SK-N-MC (cell line): ENCODE measurements around the gene ZMIZ2.
"Not testable (repeated sequence)": the region's sequence is repeated elsewhere in the genome, so short reads cannot be mapped to it uniquely, and the experiment has no call there.

Experiments
- DNase-seq: peaks from one replicate; pipeline ENCODE4 v3.0.0-alpha.2; 2011; ENCODE audit warnings: low read depth, low spot score
- H3K27ac ChIP-seq: fragments of 200-600 bp; sonication (generic); 2 replicates; pipeline ENCODE4 v1.5.1; 2016; ENCODE audit warnings: mixed run types
- H3K36me3 ChIP-seq: fragments of 200-600 bp; sonication (generic); 2 replicates; pipeline ENCODE4 v1.6.1; 2017; ENCODE audit warnings: antibody characterized with exemption, low read length, mixed read lengths; ENCODE audit not compliant: insufficient read depth
- H3K4me3 ChIP-seq: fragments of 200-600 bp; sonication (generic); 2 replicates; pipeline ENCODE4 v1.5.1; 2016
- H3K9ac ChIP-seq: fragments of 200-600 bp; sonication (generic); 2 replicates; pipeline ENCODE4 v1.8.0; 2017; ENCODE audit warnings: mixed run types, mixed read lengths; ENCODE audit not compliant: insufficient read length
- H3K9me3 ChIP-seq: fragments of 200-600 bp; sonication (generic); 2 replicates; pipeline ENCODE4 v1.6.1; 2017; ENCODE audit warnings: low read depth, mild to moderate bottlenecking, antibody characterized with exemption, low read length, moderate library complexity, mixed read lengths
- EZH2 ChIP-seq: fragments of 200-600 bp; sonication (generic); IDR thresholded peaks from one replicate; pipeline ENCODE4 v1.6.1; 2017; ENCODE audit warnings: antibody characterized with exemption
- FOXP2 ChIP-seq: optimal IDR thresholded peaks from 2 replicates; pipeline ENCODE3; 2011; ENCODE audit warnings: mild to moderate bottlenecking, moderate library complexity; ENCODE audit not compliant: insufficient read depth; ENCODE audit errors: extremely low read length, control extremely low read depth
- POLR2AphosphoS5 ChIP-seq: IDR thresholded peaks from 2 replicates; pipeline ENCODE4 v1.6.1; 2012; ENCODE audit warnings: mild to moderate bottlenecking, low read depth, low read length, borderline replicate concordance

Gene ZMIZ2

DNA sequence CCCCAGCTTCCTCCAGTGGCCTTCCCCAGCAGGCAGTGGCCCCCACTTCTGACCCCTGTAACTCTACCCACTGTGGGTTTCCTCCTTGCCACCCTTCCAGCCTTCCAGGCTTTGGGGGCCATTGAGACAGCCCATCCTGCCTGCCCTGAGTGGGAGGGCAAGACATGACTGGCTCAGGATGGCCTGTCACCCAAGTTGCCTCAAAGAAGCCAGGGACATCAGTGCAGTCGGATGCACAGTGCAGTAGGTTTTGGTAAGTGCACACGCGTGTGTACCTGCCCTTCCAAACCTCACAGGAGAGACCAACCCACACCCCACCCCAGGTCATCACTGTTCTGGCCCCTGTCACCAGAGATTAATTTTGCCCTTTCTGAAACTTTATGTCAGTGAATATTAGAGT lies 22.7 kb downstream of the ZMIZ2 start:
- H3K9me3 ChIP-seq: no peaks in the 10 kb centered on the region
- H3K9ac ChIP-seq: no peak overlapping the region
- H3K27ac ChIP-seq: no peak overlapping the region
- DNase-seq: no peak
- TF ChIP-seq FOXP2: no peak
- no peak overlapping the region for H3K4me3 ChIP-seq
- peaks cover 17% of the 10 kb centered on the region; the same call in 1 of the 2 replicates for H3K36me3 ChIP-seq

DNA sequence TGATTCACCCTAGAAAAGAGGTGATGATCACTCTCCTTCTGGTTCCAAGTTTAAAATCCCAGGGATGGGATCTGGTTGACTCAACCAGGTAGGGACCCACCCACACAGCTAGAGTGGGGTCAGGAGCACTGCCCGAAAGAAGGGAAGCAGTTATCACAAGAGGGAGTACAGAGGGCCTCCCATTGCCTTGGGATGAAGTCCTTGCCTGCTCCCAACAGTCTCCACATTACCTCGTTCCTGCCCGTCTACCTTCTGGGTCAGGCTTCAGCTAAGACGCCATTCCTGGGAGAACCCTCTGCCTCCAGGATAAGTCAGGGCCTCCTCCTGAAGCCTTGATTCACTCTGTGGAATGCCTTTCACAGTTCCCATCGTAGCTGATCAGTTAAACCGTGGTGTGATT lies 23.8 kb downstream of the ZMIZ2 start:
- no peak for TF ChIP-seq FOXP2
- TF ChIP-seq EZH2: no peak
- no peak for TF ChIP-seq POLR2AphosphoS5
- Histone ChIP-seq H3K4me3 (no peak overlapping the region), H3K9ac (no peak overlapping the region), H3K27ac (no peak overlapping the region), H3K36me3 (peaks cover 6% of the 10 kb centered on the region; the same call in 1 of the 2 replicates), H3K9me3 (no peaks in the 10 kb centered on the region)
- no peak for DNase-seq

DNA sequence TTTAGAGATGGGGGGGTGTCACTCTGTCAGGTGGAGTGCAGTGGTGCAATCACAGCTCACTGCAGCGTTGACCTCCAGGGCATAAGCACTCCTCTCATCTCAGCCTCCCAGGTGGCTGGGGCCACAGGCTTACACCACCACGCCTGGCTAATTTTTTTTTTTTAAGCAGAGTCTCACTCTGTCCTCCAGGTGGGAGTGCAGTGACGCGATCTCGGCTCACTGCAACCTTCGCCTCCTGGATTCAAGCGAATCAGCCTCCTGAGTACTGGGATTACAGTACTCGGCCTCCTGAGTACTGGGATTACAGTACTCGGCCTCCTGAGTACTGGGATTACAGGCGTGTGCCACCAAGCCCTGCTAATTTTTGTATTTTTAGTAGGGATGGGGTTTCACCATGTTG lies 24.2 kb downstream of the ZMIZ2 start:
- DNase-seq: no peak
- peaks cover 3% of the 10 kb centered on the region; the same call in 1 of the 2 replicates for H3K36me3 ChIP-seq
- no peaks in the 10 kb centered on the region for H3K9me3 ChIP-seq
- H3K4me3 ChIP-seq: no peak overlapping the region
- H3K9ac ChIP-seq: no peak overlapping the region
- H3K27ac ChIP-seq: no peak overlapping the region
- no peak for TF ChIP-seq EZH2
- no peak for TF ChIP-seq POLR2AphosphoS5
- no peak for TF ChIP-seq FOXP2

DNA sequence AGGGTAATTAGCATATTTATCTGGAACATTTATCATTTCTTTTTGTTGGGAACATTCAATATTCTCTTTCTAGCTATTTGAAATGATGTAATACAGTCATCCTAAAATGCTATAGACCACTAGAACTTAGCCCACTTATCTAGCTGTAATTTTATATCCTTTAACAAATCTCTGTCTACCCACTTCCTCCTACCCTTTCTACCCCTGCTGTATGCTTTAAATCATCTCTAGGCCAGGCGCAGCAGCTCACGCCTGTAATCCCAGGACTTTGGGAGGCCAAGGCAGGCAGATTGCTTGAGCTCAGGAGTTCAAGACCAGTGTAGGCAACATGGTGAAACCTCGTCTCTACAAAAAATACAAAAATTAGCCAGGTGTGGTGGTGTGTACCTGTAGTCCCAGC lies 25.8 kb downstream of the ZMIZ2 start:
- not testable (repeated sequence) for H3K4me3 ChIP-seq, H3K36me3 ChIP-seq, DNase-seq, H3K27ac ChIP-seq, H3K9me3 ChIP-seq, H3K9ac ChIP-seq

DNA sequence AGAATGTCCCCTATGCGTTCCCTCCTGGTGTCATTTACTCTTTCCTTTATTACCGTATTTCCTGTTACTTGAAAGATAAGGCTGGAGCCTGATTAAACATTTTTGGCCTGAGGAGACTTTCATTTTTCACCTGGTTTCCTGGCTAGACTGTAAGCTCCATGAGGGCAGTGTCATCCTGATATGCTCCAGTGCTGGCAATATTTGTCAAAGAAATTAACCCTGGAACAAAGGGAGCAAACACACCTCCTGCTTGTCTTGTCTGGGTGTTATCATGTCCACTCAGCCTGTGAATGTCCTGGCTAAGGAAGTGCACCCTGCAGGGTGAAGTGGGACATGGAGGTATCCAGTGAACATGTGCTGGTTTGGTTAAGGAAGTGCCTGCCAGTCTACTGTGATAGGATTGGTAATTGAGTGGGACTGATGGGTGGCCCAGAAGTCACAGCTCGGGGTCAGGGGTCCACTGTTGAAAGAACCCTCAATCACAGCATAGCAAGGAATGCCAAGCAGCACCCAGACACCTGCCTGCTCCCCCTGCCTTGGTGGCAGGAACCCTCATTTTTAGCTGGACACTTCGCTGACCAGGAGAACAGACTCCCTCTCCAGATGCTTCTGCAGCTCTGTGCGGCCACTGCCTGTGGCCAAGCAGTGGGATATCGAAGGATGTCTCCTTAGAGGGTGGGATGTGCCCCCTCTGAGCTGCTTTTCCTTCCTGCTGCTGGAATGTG lies 26.9 kb downstream of the ZMIZ2 start:
- Histone ChIP-seq H3K9me3 (no peaks in the 10 kb centered on the region), H3K36me3 (no peaks in the 10 kb centered on the region), H3K4me3 (no peak overlapping the region), H3K9ac (no peak overlapping the region), H3K27ac (no peak overlapping the region)
- no peak for DNase-seq
- no peak for TF ChIP-seq POLR2AphosphoS5
- TF ChIP-seq EZH2: no peak
- no peak for TF ChIP-seq FOXP2

DNA sequence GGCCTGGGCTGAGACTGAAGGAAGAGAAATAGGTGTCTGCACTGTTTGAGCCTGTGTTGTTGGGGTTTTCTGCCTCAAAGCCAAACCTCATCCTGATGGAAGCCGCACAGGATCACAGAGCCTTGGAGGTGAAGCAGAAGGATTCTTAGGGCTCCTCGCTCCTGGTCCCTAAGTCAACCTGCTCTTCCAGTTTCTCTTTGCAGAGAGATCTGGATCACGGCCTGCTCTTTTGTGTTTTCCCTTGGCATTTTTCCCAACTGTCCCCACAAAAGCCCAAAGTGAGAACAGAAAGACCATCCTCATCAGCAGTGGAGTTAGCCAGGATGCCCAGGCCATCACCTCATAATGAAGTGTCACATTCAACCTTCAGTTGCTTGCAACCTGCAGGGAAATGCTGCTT lies 27.6 kb downstream of the ZMIZ2 start:
- H3K9ac ChIP-seq: no peak overlapping the region
- H3K4me3 ChIP-seq: no peak overlapping the region
- no peaks in the 10 kb centered on the region for H3K36me3 ChIP-seq
- no peak for DNase-seq
- no peaks in the 10 kb centered on the region for H3K9me3 ChIP-seq
- H3K27ac ChIP-seq: no peak overlapping the region
- TF ChIP-seq FOXP2 (no peak), POLR2AphosphoS5 (no peak), EZH2 (no peak)

DNA sequence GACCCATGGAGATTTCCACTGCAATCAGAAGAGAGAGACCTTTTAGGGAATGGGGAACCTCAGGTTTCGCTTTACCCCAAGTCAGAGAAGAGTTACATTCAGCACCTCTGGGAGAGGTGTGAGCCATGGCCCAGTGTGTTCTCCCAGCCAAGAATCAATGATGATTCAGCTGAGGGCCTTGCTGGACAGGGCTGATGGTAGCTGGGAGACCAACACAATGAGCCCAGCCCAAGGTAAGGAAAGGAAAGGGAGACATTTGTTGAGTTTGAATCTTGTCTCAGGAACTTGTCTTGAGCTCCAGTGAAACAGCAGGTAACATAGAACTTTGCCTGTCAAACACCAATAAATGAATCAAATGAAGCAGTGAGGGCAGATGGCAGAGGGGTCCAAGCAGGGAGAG lies 33.8 kb downstream of the ZMIZ2 start:
- Histone ChIP-seq H3K36me3 (no peaks in the 10 kb centered on the region), H3K9me3 (no peaks in the 10 kb centered on the region), H3K27ac (no peak overlapping the region), H3K4me3 (no peak overlapping the region), H3K9ac (no peak overlapping the region)
- DNase-seq: no peak
- TF ChIP-seq EZH2 (no peak), POLR2AphosphoS5 (no peak), FOXP2 (no peak)

DNA sequence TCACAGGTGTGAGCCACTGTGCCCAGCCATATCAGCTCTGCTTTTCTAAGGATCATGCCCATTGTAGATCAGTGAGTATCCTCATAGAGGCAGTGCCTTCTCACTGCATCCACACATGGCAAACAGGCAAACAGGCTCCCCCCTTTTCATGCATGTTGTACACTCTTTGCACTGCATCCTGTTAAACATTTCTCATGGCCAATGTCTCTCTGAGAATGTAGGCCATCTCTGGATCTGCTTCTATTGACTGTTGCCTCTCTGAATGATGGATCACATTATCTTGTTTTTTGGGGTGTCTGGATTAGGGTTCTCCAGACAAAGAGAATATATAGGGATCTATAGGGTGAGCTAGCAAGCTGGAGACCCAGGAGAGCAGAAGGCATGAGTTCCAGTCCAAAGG lies 34.8 kb downstream of the ZMIZ2 start:
- TF ChIP-seq POLR2AphosphoS5: no peak
- TF ChIP-seq EZH2: no peak
- TF ChIP-seq FOXP2: no peak
- DNase-seq: no peak
- H3K27ac ChIP-seq: no peak overlapping the region
- H3K36me3 ChIP-seq: no peaks in the 10 kb centered on the region
- H3K4me3 ChIP-seq: no peak overlapping the region
- no peak overlapping the region for H3K9ac ChIP-seq
- H3K9me3 ChIP-seq: no peaks in the 10 kb centered on the region

DNA sequence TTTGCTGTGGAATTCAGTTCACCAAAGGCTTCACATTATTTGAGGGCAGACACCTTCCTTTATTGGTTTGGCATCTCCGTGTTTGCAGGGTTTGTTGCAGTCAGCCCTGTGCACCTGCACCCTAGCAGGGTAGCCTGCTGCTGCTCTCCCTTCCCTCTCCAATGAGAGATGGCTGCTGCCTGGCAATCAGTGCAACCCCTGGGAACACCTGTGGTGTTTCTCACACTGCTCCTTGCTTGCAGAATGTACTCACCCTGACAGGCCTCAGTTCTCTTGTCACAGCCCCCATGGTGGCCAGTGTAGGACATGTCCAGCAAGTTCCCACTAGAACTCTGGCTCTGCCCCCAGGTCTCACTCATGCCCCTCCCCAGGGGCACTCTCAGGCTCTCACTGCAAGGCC lies 35.7 kb downstream of the ZMIZ2 start:
- TF ChIP-seq FOXP2 (no peak), POLR2AphosphoS5 (no peak), EZH2 (no peak)
- no peak overlapping the region for H3K27ac ChIP-seq
- H3K36me3 ChIP-seq: no peaks in the 10 kb centered on the region
- no peak overlapping the region for H3K9ac ChIP-seq
- no peak for DNase-seq
- no peak overlapping the region for H3K4me3 ChIP-seq
- no peaks in the 10 kb centered on the region for H3K9me3 ChIP-seq

DNA sequence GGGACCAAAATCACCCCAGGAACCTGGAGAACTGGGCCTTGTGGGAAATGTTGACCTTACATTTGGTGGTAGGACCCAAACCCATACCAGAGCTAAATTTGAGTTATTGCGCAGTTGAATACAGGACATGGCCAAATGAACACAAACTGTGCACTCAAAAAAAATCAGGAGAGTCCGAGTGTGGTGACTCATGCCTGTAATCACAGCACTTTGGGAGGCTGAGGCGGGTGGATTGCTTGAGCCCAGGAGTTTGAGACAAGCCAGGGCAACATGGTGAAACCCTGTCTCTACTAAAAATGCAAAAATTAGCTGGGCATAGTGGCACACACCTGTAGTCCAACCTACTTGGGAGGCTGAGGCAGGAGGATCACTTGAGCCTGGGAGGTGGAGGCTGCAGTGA lies 36.6 kb downstream of the ZMIZ2 start:
- H3K27ac ChIP-seq, H3K9ac ChIP-seq, H3K36me3 ChIP-seq, H3K4me3 ChIP-seq, H3K9me3 ChIP-seq, DNase-seq: not testable (repeated sequence)
